ENCODE results near the gene LDLRAD4. TPM values are rescaled to one million over a fixed set of nuclear protein-coding genes. Genes with fewer than 3 reads are reported as not detected.

LDLRAD4 gene
- total and polyA plus RNA-seq, 9 of the 15 experiments (the other 6 are each of a cell fraction or from before 2014, with no cell fraction given): 0.01 TPM; not detected in 8

DNA sequence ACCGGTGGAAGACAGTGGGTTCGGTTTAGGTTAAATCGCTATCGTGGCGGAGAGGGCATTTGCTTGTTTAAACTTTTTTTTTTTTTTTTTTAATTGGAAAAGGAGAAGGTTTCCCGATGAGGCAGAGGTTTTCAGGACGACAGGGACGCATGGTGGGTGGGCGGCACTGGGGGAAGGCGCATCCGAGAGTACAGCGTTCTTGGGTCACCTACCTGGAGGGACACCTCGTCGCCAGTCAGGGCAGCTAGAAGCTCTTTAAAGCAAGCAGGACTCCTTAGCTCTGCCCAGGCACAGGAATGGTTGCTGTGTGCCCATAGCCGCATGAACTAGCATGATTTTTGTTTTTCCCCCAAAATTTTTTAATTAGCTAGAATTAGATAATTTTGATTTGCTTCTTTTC is 437 bp downstream of the LDLRAD4 start:
- peaks cover 6% of the 10 kb centered on the region; the same call in 1 of the 2 replicates for H4K20me1 ChIP-seq (replicated peaks; ENCODE audit: control insufficient read depth, insufficient read depth, low read length)
- no TSS peak for BruUV-seq (replicated peaks)
- H3K79me2 ChIP-seq (ENCODE audit: control insufficient read depth, insufficient read depth, low read length): no peaks in the 10 kb centered on the region
- intact Hi-C loops (cut with micrococcal nuclease): loop anchor here (10.0 kb wide), 1 partner anchor 54 kb away; no protein-coding TSS in a partner anchor
- H3K27me3 ChIP-seq (ENCODE audit: control insufficient read depth in 2 of 2, insufficient read depth in 2 of 2, low read length in 2 of 2): peaks cover 41 to 47% of the 10 kb centered on the region in 2 experiments
- H3K4me3 ChIP-seq: no peak overlapping the region
- ChIA-PET POLR2A (interaction anchor here (1.0 kb wide), 1 partner anchor 10 kb away, joined by 5 read pairs; no protein-coding TSS in a partner anchor), CTCF (ENCODE audit: low intra/inter-chr PET ratio) (no interaction called here)
- no peak overlapping the region for H3K4me2 ChIP-seq (ENCODE audit: insufficient read depth, low read length)
- no peak overlapping the region for H3K27ac ChIP-seq (ENCODE audit: extremely low read depth, low read depth, low read length)
- no peak for DNase-seq (ENCODE audit: extremely low read depth in 1 of 4, low spot score in 3 of 4)
- FAIRE-seq: no peak
- no peaks in the 10 kb centered on the region for H3K9me3 ChIP-seq (replicated peaks; ENCODE audit: control insufficient read depth, insufficient read depth, low read depth, low read length)
- no peak overlapping the region for H3K9ac ChIP-seq (ENCODE audit: insufficient read depth in 1 of 2, low read depth in 2 of 2, low read length in 2 of 2)
- 34% methylated on average over 13 of the region's 15 CpGs for WGBS (ENCODE audit: insufficient coverage, low coverage, missing lambda C conversion rate)
- H3K36me3 ChIP-seq (ENCODE audit: control insufficient read depth, insufficient read depth, low read length): no peaks in the 10 kb centered on the region
- peaks cover 0 to 20% of the 10 kb centered on the region in 2 experiments; a peak in 2 of 5 replicates for H3K4me1 ChIP-seq (replicated peaks in 1 of 2; ENCODE audit: control insufficient read depth in 2 of 2, insufficient read depth in 2 of 2, low read length in 2 of 2)
- ATAC-seq: no peak
- no peaks in the 10 kb centered on the region for H3K9me1 ChIP-seq (ENCODE audit: control insufficient read depth, insufficient read depth, low read length)
- in situ Hi-C loops (cut with MboI): no loop called here
- no peak overlapping the region for H2AFZ ChIP-seq (ENCODE audit: low read depth, low read length)
- TF ChIP-seq, protein P1, sequence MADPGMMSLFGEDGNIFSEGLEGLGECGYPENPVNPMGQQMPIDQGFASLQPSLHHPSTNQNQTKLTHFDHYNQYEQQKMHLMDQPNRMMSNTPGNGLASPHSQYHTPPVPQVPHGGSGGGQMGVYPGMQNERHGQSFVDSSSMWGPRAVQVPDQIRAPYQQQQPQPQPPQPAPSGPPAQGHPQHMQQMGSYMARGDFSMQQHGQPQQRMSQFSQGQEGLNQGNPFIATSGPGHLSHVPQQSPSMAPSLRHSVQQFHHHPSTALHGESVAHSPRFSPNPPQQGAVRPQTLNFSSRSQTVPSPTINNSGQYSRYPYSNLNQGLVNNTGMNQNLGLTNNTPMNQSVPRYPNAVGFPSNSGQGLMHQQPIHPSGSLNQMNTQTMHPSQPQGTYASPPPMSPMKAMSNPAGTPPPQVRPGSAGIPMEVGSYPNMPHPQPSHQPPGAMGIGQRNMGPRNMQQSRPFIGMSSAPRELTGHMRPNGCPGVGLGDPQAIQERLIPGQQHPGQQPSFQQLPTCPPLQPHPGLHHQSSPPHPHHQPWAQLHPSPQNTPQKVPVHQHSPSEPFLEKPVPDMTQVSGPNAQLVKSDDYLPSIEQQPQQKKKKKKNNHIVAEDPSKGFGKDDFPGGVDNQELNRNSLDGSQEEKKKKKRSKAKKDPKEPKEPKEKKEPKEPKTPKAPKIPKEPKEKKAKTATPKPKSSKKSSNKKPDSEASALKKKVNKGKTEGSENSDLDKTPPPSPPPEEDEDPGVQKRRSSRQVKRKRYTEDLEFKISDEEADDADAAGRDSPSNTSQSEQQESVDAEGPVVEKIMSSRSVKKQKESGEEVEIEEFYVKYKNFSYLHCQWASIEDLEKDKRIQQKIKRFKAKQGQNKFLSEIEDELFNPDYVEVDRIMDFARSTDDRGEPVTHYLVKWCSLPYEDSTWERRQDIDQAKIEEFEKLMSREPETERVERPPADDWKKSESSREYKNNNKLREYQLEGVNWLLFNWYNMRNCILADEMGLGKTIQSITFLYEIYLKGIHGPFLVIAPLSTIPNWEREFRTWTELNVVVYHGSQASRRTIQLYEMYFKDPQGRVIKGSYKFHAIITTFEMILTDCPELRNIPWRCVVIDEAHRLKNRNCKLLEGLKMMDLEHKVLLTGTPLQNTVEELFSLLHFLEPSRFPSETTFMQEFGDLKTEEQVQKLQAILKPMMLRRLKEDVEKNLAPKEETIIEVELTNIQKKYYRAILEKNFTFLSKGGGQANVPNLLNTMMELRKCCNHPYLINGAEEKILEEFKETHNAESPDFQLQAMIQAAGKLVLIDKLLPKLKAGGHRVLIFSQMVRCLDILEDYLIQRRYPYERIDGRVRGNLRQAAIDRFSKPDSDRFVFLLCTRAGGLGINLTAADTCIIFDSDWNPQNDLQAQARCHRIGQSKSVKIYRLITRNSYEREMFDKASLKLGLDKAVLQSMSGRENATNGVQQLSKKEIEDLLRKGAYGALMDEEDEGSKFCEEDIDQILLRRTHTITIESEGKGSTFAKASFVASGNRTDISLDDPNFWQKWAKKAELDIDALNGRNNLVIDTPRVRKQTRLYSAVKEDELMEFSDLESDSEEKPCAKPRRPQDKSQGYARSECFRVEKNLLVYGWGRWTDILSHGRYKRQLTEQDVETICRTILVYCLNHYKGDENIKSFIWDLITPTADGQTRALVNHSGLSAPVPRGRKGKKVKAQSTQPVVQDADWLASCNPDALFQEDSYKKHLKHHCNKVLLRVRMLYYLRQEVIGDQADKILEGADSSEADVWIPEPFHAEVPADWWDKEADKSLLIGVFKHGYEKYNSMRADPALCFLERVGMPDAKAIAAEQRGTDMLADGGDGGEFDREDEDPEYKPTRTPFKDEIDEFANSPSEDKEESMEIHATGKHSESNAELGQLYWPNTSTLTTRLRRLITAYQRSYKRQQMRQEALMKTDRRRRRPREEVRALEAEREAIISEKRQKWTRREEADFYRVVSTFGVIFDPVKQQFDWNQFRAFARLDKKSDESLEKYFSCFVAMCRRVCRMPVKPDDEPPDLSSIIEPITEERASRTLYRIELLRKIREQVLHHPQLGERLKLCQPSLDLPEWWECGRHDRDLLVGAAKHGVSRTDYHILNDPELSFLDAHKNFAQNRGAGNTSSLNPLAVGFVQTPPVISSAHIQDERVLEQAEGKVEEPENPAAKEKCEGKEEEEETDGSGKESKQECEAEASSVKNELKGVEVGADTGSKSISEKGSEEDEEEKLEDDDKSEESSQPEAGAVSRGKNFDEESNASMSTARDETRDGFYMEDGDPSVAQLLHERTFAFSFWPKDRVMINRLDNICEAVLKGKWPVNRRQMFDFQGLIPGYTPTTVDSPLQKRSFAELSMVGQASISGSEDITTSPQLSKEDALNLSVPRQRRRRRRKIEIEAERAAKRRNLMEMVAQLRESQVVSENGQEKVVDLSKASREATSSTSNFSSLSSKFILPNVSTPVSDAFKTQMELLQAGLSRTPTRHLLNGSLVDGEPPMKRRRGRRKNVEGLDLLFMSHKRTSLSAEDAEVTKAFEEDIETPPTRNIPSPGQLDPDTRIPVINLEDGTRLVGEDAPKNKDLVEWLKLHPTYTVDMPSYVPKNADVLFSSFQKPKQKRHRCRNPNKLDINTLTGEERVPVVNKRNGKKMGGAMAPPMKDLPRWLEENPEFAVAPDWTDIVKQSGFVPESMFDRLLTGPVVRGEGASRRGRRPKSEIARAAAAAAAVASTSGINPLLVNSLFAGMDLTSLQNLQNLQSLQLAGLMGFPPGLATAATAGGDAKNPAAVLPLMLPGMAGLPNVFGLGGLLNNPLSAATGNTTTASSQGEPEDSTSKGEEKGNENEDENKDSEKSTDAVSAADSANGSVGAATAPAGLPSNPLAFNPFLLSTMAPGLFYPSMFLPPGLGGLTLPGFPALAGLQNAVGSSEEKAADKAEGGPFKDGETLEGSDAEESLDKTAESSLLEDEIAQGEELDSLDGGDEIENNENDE (IDR thresholded peaks at IDR 0.05; ENCODE audit: low read depth, low read length): no peak
- TF ChIP-seq BHLHE40 (IDR thresholded peaks at IDR 0.05; ENCODE audit: low read length) (no peak), XRCC5 (IDR thresholded peaks at IDR 0.05; ENCODE audit: low read depth, low read length) (no peak), TCF7L2 (IDR thresholded peaks at IDR 0.05; ENCODE audit: low read depth, low read length) (no peak)
- TF ChIP-seq, protein P2, sequence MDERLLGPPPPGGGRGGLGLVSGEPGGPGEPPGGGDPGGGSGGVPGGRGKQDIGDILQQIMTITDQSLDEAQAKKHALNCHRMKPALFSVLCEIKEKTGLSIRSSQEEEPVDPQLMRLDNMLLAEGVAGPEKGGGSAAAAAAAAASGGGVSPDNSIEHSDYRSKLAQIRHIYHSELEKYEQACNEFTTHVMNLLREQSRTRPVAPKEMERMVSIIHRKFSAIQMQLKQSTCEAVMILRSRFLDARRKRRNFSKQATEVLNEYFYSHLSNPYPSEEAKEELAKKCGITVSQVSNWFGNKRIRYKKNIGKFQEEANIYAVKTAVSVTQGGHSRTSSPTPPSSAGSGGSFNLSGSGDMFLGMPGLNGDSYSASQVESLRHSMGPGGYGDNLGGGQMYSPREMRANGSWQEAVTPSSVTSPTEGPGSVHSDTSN (CRISPR knock-in tag; IDR thresholded peaks at IDR 0.05; ENCODE audit: low read depth): no peak
- TF ChIP-seq, protein P2 (tag; conservative IDR thresholded peaks at IDR 0.05; ENCODE audit: low read depth): no peak
- TF ChIP-seq, protein P3, sequence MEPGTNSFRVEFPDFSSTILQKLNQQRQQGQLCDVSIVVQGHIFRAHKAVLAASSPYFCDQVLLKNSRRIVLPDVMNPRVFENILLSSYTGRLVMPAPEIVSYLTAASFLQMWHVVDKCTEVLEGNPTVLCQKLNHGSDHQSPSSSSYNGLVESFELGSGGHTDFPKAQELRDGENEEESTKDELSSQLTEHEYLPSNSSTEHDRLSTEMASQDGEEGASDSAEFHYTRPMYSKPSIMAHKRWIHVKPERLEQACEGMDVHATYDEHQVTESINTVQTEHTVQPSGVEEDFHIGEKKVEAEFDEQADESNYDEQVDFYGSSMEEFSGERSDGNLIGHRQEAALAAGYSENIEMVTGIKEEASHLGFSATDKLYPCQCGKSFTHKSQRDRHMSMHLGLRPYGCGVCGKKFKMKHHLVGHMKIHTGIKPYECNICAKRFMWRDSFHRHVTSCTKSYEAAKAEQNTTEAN (CRISPR knock-in tag; IDR thresholded peaks at IDR 0.05): no peak

Measured in K562 (cell line).